ENCODE measurements around the gene ZP3.
"Not testable (repeated sequence)": the region's sequence is repeated elsewhere in the genome, so short reads cannot be mapped to it uniquely, and the experiment has no call there.

Gene ZP3

DNA sequence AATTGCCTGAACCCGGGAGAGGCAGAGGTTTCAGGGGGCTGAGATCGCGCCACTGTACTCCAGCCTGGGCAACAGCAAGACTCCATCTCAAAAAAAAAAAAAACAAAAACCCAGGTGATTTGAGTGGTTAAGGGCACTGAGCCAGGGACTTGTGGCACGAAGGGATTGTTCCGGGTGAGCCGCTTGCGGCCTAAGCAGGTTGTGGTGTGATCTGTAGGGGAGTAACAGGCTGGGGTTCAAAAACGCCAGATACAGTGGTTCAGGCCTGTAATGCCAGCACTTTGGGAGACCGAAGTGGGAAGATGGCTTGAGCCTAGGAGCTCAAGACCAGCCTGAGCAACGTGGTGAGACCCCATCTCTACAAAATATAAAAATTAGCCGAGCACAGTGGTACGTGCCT lies 19.1 kb downstream of the ZP3 start:
- not testable (repeated sequence) for FAIRE-seq

DNA sequence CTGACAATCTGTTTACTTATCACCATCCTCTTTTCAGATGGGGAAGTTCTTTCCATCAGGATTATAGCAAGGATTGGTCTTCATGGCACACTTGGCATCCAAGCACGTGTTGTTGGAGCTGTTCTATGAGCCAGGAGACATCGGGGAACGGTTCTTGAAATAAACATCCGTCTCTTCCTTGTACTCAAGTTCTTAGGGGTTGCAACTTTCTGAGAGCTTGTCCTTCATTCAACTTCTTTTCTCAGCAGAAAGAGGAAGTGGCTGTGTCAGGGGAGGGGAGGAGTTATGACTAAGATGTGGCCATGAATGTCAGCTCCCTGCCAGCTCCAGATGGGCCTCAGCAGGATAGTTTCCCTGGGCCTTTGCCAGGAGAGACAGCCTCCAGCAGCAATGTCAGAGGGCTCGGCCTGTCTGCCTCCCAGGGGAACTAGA lies 20.8 kb downstream of the ZP3 start:
- FAIRE-seq: not testable (repeated sequence)

DNA sequence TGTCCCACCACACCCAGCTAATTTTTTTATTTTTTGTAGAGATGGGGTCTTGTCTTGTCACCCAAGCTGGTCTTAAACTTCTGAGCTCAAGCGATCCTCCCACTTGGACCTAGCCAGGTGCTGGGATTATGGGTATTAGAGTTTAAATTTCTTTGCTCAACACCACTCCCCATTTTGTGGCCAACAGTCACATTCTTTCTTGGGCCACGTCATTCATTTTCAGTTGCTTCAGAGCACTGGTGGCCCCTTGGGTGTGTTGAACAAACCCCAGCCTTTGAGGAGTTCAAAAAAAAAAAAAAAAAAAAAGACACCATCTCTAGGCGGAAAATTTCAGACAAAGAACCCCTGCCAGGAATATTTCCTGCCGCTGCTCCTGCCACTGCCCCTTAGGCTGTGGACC lies 32.3 kb downstream of the ZP3 start:
- FAIRE-seq: not testable (repeated sequence)

DNA sequence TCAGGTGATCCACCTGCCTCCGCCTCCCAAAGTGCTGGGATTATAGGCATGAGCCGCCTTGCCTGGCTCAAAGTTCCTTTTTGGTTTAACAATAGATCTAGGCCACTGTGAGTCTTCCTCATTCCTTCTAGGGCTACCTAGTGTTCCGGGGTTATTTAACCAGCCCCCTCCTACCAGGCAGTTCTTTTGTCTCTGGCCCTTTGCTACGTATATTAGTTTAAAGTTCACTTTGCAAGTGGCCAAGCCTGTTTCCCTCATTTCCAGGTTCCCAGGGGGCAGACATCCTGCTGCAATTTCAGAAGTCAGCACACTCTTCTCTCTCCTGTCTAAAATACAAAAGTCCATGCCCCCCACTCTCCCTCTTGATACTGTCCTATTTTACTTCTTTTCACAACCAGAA lies 33.8 kb downstream of the ZP3 start:
- FAIRE-seq: not testable (repeated sequence)

DNA sequence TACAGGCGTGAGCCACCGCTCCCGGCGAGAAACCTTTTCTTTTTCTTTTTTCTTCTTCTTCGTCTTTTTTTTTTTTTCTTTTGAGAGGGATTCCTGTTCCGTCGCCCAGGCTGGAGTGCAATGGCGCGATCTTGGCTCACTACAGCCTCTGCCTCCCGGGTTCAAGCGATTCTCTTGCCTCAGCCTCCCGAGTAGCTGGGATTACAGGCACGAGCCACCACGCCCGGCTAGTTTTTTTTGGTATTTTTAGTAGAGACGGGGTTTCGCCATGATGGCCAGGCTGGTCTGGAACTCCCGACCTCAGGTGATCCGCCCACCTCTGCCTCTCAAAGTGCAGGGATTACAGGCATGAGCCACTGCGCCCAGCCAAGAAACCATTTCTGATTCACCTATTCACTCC lies 36.0 kb downstream of the ZP3 start:
- FAIRE-seq: not testable (repeated sequence)

DNA sequence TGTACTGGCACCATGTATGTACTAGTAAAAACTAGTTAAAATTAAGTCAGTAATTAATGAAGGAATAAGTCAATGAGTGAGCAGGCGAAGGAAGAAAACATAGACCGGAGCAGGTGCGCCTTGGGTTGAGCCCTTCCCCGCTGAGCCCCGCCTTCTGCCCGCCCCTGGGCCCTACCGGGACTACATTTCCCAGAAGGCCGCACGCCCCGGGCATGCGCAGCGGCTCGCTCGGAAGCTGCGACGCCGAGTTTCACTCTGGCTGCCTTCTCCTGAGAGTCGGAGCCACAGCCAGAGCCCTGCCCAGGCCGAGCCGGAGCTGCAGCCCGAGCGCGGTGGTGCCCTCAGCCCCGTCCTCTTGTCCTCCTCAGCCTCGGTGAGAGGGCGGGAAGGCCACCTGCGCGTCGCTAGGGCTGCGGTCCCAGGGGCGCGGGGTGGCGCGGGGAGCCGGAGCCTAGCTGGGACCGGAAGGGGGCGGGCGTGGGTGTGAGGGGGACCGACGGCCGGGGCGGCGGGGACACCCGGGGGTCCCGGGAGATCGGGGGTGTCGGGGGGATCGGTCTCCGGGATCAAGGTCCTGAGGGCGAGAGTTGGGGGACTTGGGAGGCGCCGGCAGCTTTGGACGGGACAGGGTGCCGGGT lies 36.8 kb downstream of the ZP3 start, which contains the start of gene DTX2:
DTX2 (plus strand) TSS at position 246 of the 638 bp plus-strand sequence. CDS start 18,801 bp downstream, outside the sequence.
- FAIRE-seq: not testable (repeated sequence)

DNA sequence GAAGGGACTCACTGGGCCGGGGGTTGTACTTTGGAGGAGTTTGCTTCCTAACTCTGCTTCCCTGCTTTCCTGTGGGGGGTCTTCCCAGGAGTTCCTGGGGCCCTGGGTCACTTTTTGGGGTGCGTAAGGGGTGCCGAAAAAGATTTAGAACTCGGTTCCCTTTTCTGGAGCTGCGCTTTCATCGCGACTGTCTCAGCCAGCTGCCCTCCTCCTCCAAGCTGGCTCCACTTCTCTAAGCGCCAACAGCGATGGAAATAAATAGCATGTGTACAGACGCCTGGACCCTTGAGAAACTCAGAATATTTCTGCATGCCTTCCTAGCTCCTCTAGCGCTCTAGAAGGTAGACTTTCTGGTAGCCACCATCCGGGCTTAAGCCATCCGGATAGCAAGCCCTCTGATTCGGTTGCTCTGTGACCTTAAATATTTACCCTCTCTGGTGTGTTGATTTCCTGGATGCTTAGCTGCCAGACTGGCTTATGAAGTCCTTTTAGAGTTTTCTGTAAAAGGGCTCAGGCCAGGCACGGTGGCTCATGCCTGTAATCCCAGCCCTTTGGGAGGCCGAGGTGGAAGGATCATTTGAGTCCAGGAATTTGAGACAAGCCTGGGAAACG lies 37.6 kb downstream of the ZP3 start:
- not testable (repeated sequence) for FAIRE-seq

DNA sequence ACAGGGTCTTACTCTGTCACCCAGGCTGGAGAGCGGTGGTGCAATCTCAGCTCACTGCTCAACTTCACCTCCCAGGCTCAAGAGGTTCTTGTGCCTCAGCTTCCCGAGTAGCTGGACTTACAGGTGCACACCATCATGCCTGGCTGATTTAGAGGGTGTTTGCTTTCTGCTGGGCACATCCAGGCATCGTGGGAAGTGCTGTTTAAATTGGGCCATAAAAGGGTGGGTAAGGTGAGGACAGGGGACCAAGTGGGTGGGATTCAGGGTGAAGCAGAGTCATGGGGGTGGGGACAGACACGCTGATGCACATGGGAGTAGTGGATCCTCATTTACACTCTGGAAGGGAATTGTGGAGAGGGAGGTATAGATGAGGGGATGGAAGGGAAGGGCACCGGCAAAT lies 40.2 kb downstream of the ZP3 start:
- not testable (repeated sequence) for FAIRE-seq

DNA sequence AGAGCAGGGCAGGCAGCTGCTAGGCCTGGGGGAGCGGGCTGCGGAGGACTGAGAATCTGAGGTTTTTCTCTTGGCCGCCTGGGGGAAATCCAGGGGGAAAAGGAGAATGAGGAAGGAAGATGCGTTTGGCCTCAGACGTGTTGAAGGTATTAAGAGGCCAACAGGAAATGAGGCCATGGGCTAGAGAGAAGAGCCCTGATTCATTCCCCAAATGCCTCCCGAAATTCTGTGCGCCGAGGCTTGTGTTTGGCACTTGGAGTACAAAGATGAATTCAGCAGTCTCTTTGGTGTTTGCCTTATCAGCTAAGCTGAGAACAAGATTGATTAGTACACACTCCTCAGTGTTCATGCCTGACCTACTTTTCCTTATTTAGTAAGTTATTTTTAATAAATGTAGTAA lies 41.2 kb downstream of the ZP3 start:
- not testable (repeated sequence) for FAIRE-seq

DNA sequence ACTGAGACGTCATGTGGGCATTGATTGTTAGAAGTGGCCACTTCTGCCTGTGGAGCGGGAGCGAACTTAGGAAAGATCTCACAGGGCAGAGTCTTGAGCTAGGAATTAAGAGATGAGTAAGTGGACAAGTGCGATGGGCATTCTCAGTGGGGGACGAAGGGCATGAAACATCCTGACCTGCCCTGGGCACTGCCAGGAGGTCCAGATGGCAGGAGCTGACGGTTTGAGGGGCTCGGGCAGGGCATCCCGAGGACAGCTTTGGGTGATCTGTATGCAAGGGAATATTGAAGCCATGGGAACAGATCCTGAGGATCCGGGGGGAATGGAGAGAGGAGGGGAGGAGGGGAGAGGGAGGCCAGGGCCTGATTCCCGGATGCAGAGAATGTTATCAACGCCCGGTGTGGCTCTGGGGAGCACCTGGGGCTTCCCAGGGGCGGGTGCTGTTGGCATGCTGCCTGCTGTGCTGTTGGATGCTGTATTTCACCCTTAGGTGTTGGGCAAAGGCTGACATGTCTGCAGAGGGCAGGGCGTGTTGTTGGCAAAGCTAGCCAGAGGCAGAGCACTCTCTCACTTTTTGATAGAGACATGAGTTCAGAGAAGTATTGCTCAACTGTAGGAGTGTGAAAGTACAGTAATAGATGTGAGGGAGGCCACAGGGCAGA lies 43.1 kb downstream of the ZP3 start:
- FAIRE-seq: not testable (repeated sequence)

DNA sequence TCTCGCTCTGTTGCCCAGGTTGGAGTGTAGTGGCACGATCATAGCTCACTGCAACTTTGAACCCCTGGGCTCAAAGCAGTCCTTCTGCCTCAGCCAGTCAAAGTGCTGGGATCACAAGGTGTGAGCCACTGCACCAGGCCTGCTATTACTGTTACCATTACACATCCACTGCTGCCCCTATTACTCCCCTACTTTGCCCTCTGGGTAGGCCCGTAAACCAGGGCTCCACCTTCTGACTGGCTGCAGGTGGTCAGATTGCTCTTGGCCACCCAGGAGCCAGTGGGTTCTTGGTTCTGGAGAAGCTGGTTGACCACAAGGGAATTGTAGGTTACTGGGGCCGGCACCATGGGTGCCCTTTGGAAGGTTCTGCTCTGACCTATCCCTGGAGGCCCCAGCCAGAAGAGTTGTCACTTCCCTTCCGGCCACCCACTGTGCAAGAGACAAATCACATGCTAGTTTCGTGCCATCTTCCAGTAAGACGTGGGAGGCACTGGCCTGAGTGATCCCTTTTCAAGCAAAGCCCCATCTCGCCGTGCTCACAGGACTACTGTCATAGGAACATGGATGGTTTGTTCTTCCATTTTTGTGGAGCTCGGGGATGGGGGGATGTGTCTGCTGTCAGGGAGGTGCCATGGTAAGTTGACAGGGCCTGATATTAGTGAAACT lies 46.9 kb downstream of the ZP3 start:
- not testable (repeated sequence) for FAIRE-seq

DNA sequence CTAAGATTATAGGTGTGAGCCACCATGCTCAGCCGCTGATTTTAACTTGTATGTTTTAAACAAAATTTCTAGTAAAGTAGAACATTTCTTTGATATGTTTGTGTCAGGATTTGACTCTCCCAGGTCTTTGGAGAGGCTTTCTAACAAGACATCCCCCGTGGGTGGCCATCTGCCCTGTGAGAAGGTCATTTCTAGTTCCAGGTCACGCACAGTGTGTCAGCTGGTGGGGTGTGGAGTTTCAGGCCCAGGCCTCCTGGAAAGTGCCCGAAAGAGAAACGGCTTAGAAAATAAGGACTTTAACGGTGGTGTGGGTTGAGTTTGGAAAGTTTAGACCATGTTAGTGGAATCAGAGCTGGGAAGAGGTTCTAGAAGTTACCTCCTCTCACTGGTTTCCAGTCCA lies 48.3 kb downstream of the ZP3 start:
- not testable (repeated sequence) for FAIRE-seq

DNA sequence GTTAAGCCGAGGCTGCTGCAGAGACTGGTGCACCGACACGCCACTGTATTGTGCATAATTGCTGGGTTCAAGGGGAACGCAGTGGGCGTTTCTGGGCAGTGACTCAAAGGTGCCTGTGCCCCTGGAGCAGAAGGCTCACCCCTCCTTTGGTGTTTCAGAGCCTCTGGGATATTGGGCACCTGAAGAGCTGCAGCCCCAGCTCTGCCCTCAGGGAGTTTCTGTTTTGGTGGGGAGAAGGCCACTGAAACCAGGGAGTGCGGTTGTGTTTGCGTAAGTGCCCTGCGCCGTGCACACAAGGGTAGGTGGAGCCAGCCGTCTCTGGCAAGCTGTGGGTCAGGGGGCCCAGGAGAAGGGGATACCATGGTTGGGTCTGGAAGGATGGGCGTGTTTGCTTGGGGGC lies 51.5 kb downstream of the ZP3 start:
- not testable (repeated sequence) for FAIRE-seq

DNA sequence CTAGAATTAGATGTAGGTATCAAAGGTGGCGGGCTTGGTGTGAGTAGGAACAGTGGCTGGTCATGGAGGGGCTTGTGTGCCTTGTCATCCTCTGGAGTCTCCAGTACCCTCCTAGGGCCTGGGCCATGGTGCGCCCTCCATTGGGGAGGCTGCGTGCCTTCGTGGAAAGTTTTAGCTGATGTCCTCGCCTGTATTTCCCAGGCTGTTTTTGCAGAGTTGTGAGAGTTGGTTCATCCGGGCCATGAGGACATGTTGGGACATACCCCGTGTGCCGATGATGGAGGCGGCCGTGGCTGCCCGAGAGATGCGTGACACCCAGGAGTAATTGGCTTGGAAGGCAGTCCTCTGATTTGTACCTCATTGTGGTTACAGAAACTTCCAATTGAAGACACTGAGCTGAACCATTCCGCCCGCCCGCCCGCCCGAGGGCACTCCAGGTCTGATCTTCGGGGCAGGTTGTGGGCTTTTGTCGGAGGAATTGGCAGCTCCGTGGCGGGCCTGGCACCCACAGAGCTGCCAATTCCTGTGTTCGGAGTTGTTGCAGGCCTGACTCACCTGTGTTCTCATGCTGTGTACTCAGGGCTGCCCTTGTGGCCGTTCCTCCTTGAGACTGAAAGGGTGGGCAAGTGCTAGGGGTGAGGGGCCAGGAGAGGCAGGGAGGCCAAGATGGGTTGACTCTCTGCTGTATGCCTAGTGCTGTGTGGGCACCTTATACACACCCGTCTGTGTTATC lies 52.2 kb downstream of the ZP3 start:
- FAIRE-seq: not testable (repeated sequence)

DNA sequence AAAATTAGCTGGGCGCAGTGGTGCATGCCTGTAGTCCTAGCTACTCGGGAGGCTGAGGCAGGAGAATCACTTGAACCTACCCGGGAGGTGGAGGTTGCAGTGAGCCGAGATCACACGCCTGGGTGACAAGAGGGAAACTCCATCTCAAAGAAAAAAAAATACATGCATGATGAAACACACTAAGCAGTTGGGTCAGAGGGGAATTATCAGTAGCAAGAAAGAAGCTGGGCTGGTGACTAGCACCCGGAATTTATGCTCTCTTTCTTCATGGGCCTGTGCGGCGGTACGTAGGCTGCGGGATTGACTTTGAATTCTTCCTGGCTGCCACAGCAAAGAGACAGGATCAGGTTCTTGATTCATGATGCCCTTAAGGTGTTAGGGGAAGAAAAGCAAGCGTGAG lies 54.9 kb downstream of the ZP3 start:
- not testable (repeated sequence) for FAIRE-seq

DNA sequence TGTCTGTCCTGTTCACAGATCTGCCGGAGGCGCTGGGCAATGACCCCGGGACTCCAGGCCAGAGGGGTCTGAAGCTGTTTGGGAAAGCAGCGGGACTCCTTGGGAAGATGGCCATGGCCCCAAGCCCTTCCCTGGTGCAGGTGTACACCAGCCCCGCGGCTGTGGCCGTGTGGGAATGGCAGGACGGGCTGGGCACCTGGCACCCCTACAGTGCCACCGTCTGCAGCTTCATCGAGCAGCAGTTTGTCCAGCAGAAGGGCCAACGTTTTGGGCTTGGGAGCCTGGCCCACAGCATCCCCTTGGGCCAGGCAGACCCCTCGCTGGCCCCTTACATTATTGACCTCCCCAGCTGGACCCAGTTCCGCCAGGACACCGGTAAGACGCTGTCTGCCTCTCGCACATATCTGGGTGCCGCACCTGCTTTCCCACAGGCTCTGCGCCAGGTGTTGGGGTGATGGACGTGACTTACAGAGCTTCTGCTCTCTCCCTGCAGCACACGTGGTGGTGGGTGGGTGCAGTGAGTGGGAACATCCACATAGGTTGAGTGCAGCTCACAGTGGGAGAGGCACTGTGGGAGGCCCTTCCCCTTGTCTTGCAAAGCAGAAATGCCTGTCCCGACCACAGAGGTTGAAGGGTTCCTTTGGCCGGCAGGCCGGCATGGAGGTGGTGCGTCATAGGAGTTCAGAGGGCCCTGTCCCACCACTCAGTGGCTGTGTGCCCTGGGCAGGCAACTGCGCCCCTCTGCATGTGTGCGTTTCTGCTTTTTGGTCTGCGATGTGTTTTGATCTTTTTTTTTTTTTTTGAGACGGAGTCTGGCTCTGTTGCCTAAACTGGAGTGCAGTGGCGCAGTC lies 55.9 kb downstream of the ZP3 start:
- not testable (repeated sequence) for FAIRE-seq

DNA sequence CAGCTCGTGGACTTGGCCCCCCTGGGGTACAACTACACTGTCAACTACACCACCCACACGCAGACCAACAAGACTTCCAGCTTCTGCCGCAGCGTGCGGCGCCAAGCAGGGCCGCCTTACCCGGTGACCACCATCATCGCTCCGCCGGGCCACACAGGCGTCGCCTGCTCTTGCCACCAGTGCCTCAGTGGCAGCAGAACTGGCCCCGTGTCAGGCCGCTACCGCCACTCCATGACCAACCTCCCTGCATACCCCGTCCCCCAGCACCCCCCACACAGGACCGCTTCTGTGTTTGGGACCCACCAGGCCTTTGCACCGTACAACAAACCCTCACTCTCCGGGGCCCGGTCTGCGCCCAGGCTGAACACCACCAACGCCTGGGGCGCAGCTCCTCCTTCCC lies 57.9 kb downstream of the ZP3 start:
- not testable (repeated sequence) for FAIRE-seq

DNA sequence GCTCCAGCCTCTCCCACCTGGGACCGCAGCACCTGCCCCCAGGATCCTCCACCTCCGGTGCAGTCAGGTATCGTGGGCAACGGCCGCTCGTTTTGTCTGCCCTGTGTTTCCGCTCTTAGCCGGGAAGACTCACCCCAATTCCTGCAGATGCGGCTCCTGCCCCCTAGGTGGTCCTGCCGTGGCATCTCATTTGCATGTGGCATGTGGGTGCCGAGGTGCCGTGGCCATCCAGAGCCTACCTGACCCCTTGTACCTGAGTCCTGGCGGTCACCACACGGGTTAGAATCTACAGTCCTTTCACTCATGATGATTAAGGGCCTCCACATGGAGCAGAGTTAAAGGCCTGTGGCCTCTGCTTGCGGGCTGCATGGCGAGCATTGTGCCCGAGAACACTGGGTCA lies 58.3 kb downstream of the ZP3 start:
- not testable (repeated sequence) for FAIRE-seq

DNA sequence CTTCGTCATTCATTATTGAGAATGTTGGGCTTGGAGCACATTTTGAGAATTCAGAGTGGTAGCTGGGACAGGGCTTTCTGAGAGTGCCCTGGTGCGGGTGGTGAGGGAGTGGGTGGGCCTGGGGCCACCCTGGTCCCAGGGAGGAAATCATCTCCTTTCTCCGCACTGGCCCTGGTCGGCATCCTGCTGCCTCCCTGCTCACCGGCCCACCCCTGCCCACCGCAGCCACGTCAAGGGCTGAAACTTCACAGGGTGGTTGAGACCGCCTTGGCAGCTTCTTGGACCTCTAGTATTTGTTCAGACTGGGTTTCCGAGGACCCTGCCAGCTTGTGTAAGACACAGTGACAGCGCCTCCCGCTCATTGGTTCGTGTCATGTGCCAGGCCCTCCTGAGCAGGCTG lies 59.7 kb downstream of the ZP3 start:
- FAIRE-seq: not testable (repeated sequence)

DNA sequence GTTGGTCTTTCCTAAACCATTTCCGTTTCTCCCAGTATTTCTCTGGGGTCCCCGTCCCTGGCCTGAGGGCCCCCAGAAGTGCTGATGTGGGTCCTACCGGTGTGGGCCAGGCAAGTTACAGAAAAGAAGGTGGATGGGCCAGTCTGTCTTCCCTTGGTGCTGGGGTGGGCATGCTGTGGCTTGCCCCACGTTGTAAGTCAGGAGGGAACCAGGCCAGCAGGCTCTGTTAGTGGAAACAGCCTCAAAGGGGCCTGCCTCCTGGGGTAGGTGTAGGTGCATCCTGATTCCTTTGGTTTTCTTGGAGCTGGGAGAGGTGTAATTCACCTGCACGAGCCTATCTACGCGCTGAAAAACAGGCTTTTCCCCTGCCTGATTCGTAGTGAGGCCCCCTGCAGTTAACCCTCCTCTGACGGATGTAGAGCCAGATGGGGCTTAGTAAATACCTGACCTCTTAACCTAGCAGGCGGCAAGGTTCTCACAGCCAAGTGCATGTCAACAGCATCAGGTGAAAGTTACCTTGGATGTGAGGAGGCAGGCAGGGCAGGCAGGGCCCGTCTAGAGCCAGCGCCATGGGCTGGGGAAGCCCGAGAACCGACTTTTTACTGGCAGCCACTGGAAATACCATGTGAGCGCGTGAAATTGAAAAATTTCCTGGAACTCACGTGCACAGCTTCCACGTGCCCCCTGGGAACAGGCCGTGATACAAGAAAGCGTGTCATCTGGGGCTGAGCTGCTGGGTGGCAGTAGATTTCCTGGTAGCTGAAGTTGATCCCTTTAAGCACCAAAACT lies 61.3 kb downstream of the ZP3 start:
- FAIRE-seq: not testable (repeated sequence)

DNA sequence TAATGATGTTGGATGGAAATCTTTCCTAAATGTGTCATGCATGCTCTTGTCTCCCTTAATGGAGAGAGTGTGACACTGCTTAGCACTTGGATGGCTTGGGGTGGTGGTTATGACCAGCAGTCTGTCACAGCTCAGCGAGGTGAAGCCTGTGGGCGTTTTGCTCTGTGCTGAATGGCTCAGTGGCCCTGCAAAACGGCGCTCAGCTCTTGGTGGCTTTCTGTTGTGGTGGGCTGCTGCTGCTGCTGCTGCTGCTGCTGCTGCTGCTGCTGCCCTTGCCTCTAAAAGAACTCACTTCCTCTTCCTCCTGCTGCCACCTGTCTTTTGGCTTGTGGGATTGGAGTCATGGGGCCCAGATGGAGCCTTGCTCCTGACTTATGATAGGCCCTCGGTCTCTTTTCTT lies 61.9 kb downstream of the ZP3 start:
- FAIRE-seq: not testable (repeated sequence)

All from A204.1 (cell line).